HAP-1 (cell line): ENCODE data around the gene IARS1.
A peak's percentile ranks its signal among the peaks of the same experiment; 100 is the strongest.

Experiments used
- DNase-seq, 2 experiments: peaks; one replicate each; pipeline ENCODE4 v3.0.0-alpha.2; 2016 to 2020; ENCODE audit warnings: low spot score in 2 of 2
- H3K27me3 ChIP-seq: fragments of 250-450 bp; sonication (Bioruptor Pico); 2 replicates; pipeline ENCODE4 v1.5.1; 2020; ENCODE audit warnings: low read depth, mild to moderate bottlenecking, moderate library complexity
- H3K36me3 ChIP-seq: fragments of 250-450 bp; sonication (Bioruptor Pico); replicated peaks from 2 replicates; pipeline ENCODE4 v1.5.1; 2020; ENCODE audit warnings: mild to moderate bottlenecking
- H3K4me1 ChIP-seq: fragments of 250-450 bp; sonication (Bioruptor Pico); 2 replicates; pipeline ENCODE4 v1.5.1; 2020; ENCODE audit warnings: mild to moderate bottlenecking
- H3K4me3 ChIP-seq: fragments of 250-450 bp; sonication (Bioruptor Pico); 2 replicates; pipeline ENCODE4 v1.5.1; 2020; ENCODE audit warnings: mild to moderate bottlenecking, moderate library complexity
- H3K9me3 ChIP-seq: fragments of 250-450 bp; sonication (Bioruptor Pico); 2 replicates; pipeline ENCODE4 v1.5.1; 2020; ENCODE audit warnings: mild to moderate bottlenecking, moderate library complexity
- in situ Hi-C: fragments of 300-500 bp; cut with MboI; formaldehyde crosslinking; loops from 3 replicates; pipeline ENCODE4 v1.14.3; 2020; ENCODE audit warnings: low sequenced_read_pairs, inconsistent platforms, mixed read lengths

The IARS1 gene

GRCh38 chr9:92290785-92291429 lies 2.6 kb downstream of the IARS1 start:
- Histone ChIP-seq H3K36me3 (peaks cover 60% of the 10 kb centered on the region), H3K27me3 (no peaks in the 10 kb centered on the region), H3K4me1 (peaks cover 19% of the 10 kb centered on the region), H3K9me3 (no peaks in the 10 kb centered on the region), H3K4me3 (no peak overlapping the region; the same call in 1 of the 2 replicates)
- no peak for DNase-seq
- in situ Hi-C loops, result no loop called here

DNA sequence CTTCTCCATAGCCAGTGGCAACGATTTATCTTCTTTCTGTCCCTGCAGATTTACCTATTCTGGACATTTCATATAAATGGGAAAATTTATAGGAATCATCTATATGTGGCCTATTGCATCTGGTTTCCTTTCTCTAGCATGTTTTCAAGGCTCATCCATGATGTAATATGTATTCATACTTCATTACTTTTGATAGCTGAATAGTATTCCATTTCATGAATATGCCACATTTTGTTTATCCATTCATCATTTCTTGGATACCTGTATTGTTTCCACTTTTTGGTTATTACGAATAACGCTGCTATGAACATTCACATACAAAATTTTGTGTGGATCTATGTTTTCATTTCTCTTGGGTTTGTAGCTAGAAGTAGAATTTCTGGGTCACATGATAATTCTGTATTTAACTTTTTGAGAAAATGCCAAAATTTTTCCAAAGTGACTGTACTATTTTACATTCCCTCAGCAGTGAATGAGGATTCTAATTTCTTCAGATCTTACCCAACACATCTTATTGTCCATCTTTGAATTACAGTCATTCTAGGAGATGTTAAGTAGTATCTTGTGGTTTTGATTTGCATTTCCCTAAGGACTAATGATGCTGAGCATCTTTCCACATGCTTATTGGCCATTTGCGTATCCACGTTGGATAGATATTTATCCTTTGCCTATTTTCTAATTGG lies 3.6 kb downstream of the IARS1 start:
- Histone ChIP-seq H3K36me3 (peaks cover 71% of the 10 kb centered on the region), H3K27me3 (no peaks in the 10 kb centered on the region), H3K4me3 (no peak overlapping the region), H3K4me1 (peaks cover 17% of the 10 kb centered on the region), H3K9me3 (no peaks in the 10 kb centered on the region)
- in situ Hi-C loops, result no loop called here
- no peak for DNase-seq

GRCh38 chr9:92279302-92279701 lies 14.2 kb downstream of the IARS1 start:
- Histone ChIP-seq H3K4me3 (no peak overlapping the region), H3K36me3 (peaks cover 98% of the 10 kb centered on the region), H3K4me1 (no peaks in the 10 kb centered on the region), H3K9me3 (no peaks in the 10 kb centered on the region), H3K27me3 (no peaks in the 10 kb centered on the region)
- DNase-seq, result no peak
- in situ Hi-C loops, result no loop called here

GRCh38 chr9:92278110-92278509 lies 15.4 kb downstream of the IARS1 start:
- Histone ChIP-seq H3K36me3 (peaks cover 98% of the 10 kb centered on the region), H3K4me1 (no peaks in the 10 kb centered on the region), H3K4me3 (no peak overlapping the region), H3K27me3 (no peaks in the 10 kb centered on the region), H3K9me3 (no peaks in the 10 kb centered on the region)
- no peak for DNase-seq
- in situ Hi-C loops, result no loop called here

- in situ Hi-C loops, result no loop called here
- H3K36me3 ChIP-seq, result peaks cover 100% of the 10 kb centered on the region
- no peak overlapping the region for H3K4me3 ChIP-seq
- no peak for DNase-seq
- H3K27me3 ChIP-seq, result no peaks in the 10 kb centered on the region
- H3K9me3 ChIP-seq, result no peaks in the 10 kb centered on the region
- H3K4me1 ChIP-seq, result no peaks in the 10 kb centered on the region
Observed at GRCh38 chr9:92276331-92277032, 17.0 kb downstream of the IARS1 start.

- in situ Hi-C loops, result no loop called here
- H3K36me3 ChIP-seq, result peaks cover 100% of the 10 kb centered on the region
- H3K4me1 ChIP-seq, result no peaks in the 10 kb centered on the region
- no peaks in the 10 kb centered on the region for H3K27me3 ChIP-seq
- DNase-seq, result no peak
- no peak overlapping the region for H3K4me3 ChIP-seq
- H3K9me3 ChIP-seq, result no peaks in the 10 kb centered on the region
Observed at GRCh38 chr9:92275541-92275940, 18.0 kb downstream of the IARS1 start.

DNA sequence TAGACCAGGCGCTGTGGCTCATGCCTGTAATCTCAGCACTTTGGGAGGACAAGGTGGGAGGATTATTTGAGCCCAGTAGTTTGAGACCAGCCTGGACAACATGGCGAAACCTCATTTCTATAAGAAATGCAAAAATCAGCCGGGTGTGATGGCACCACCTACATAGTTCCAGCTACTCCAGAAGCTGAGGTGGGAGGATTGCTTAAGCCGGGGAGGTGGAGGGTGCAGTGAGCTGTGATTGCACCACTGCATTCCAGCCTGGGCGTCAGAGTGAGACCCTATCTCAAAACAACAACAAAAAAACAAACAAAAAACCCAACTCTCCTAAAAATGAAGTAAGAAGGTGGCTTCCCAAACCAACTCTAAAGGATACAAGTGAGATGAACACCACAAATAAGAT lies 23.0 kb downstream of the IARS1 start:
- in situ Hi-C loops, result no loop called here
- H3K27me3 ChIP-seq, result no peaks in the 10 kb centered on the region
- H3K4me1 ChIP-seq, result no peaks in the 10 kb centered on the region
- DNase-seq, result no peak
- H3K4me3 ChIP-seq, result no peak overlapping the region
- peaks cover 100% of the 10 kb centered on the region for H3K36me3 ChIP-seq
- H3K9me3 ChIP-seq, result no peaks in the 10 kb centered on the region

GRCh38 chr9:92266486-92266885 lies 27.0 kb downstream of the IARS1 start:
- no peaks in the 10 kb centered on the region for H3K9me3 ChIP-seq
- in situ Hi-C loops, result no loop called here
- DNase-seq, result no peak
- no peaks in the 10 kb centered on the region for H3K27me3 ChIP-seq
- H3K4me3 ChIP-seq, result no peak overlapping the region
- peaks cover 100% of the 10 kb centered on the region for H3K36me3 ChIP-seq
- H3K4me1 ChIP-seq, result no peaks in the 10 kb centered on the region

DNA sequence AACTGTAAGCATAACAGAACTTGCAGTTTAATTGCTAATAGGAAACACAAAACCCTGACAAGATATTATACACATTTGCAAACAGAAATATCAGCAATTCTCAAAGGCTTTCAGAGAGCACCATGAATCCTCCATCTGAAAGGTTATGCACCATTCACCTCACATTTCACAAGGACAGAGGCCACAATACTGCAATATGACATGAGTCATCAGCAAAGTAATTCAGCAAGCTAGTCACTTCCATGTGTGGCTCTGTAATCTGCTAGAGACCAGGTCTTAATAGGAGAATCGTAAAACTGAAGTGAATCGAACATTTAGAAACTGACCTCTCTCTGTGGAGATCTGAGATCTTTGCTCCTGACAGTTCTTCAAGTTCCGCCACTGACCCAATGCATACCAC lies 28.3 kb downstream of the IARS1 start:
- Histone ChIP-seq H3K27me3 (no peaks in the 10 kb centered on the region), H3K36me3 (peaks cover 100% of the 10 kb centered on the region), H3K4me1 (no peaks in the 10 kb centered on the region), H3K4me3 (no peak overlapping the region), H3K9me3 (no peaks in the 10 kb centered on the region)
- in situ Hi-C loops, result no loop called here
- no peak for DNase-seq

GRCh38 chr9:92263131-92263530 lies 30.4 kb downstream of the IARS1 start:
- Histone ChIP-seq H3K4me1 (no peaks in the 10 kb centered on the region), H3K27me3 (no peaks in the 10 kb centered on the region), H3K36me3 (peaks cover 100% of the 10 kb centered on the region), H3K9me3 (no peaks in the 10 kb centered on the region), H3K4me3 (no peak overlapping the region)
- no peak for DNase-seq
- in situ Hi-C loops, result no loop called here

DNA sequence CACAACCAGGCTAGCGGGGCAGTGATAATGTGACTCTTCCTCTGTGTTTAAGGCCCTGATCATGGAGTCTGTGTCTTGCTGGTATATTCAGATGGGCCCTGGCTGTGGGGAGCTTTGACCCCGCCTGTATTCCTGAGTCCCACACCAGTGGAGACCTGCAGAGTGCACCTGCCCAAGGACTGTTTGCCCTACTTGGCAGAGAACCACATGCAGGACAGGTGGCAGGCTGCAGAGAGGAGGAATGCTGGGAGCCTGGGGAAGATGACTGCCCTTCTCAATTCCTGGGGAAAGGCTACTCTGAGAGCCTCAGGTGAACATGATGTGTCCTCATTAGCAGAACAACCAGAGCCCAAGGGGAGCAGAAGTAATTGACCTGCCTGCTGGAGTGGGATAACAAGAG lies 36.2 kb downstream of the IARS1 start:
- no peak for DNase-seq
- Histone ChIP-seq H3K4me1 (no peaks in the 10 kb centered on the region), H3K9me3 (no peaks in the 10 kb centered on the region), H3K36me3 (peaks cover 99% of the 10 kb centered on the region), H3K4me3 (no peak overlapping the region), H3K27me3 (no peaks in the 10 kb centered on the region)
- in situ Hi-C loops, result no loop called here

GRCh38 chr9:92254381-92255337 lies 38.8 kb downstream of the IARS1 start:
- Histone ChIP-seq H3K9me3 (no peaks in the 10 kb centered on the region), H3K4me1 (no peaks in the 10 kb centered on the region), H3K36me3 (peaks cover 99% of the 10 kb centered on the region), H3K4me3 (no peak overlapping the region), H3K27me3 (no peaks in the 10 kb centered on the region)
- in situ Hi-C loops, result no loop called here
- DNase-seq, result no peak

DNA sequence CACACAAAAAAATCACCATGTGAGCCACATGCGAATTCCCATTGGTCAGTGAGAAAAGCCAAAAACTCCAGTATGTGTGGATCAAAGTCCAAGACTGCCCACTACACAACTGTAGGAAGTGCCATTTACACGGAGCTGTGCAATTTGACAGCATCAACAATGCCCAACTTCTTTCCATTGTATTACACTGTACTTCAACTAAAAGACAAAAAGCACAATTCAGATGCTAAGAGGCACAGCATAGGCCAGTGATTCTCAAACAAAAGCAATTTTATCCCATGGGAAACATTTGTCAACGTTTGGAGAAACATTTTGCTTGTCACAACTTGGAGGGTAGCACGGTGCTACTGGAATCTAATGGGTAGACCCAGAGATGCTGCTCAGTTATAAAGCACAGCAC lies 39.8 kb downstream of the IARS1 start:
- no peaks in the 10 kb centered on the region for H3K9me3 ChIP-seq
- in situ Hi-C loops, result no loop called here
- no peak overlapping the region for H3K4me3 ChIP-seq
- no peaks in the 10 kb centered on the region for H3K4me1 ChIP-seq
- peak in 1 of 2 experiments; percentile 6 for DNase-seq
- peaks cover 99% of the 10 kb centered on the region for H3K36me3 ChIP-seq
- no peaks in the 10 kb centered on the region for H3K27me3 ChIP-seq
